Muscle layer of colon (tissue), 2 donors: ENCODE results near the gene MKNK2.
"Not testable (repeated sequence)": the region's sequence is repeated elsewhere in the genome, so short reads cannot be mapped to it uniquely, and the experiment has no call there.

Source experiments
- H3K27ac ChIP-seq: one replicate; pipeline ENCODE4 v1.7.0; 2013; ENCODE audit warnings: low read depth, mild to moderate bottlenecking, low read length, moderate library complexity
- H3K27me3 ChIP-seq, 2 donors: one replicate each; pipeline ENCODE4 v1.7.0; 2013; ENCODE audit warnings: low read length in 2 of 2, mild to moderate bottlenecking in 2 of 2; ENCODE audit not compliant: insufficient read depth in 2 of 2, control insufficient read depth in 1 of 2
- H3K36me3 ChIP-seq: one replicate; pipeline ENCODE4 v1.7.0; 2013; ENCODE audit warnings: mild to moderate bottlenecking, low read length; ENCODE audit not compliant: insufficient read depth
- H3K4me1 ChIP-seq: one replicate; pipeline ENCODE4 v1.7.0; 2013; ENCODE audit warnings: mild to moderate bottlenecking, low read length; ENCODE audit not compliant: insufficient read depth
- H3K4me3 ChIP-seq, 2 donors: one replicate each; pipeline ENCODE4 v1.7.0; 2013; ENCODE audit warnings: low read length in 2 of 2, low read depth in 1 of 2, mild to moderate bottlenecking in 1 of 2, moderate library complexity in 1 of 2
- H3K9ac ChIP-seq: one replicate; pipeline ENCODE4 v1.7.0; 2013; ENCODE audit warnings: low read length
- H3K9me3 ChIP-seq: one replicate; pipeline ENCODE4 v1.7.0; 2013; ENCODE audit warnings: mild to moderate bottlenecking, low read length
- donor health status: abdominal sarcoma.
- donor health status: Adenocarcinoma of cecum.

Gene MKNK2

GRCh38 chr19:1988464-1988863 lies 62.6 kb downstream of the MKNK2 start:
- H3K4me3 ChIP-seq, H3K9me3 ChIP-seq, H3K27me3 ChIP-seq, H3K4me1 ChIP-seq, H3K27ac ChIP-seq, H3K9ac ChIP-seq: not testable (repeated sequence)
- peaks cover 47% of the 10 kb centered on the region for H3K36me3 ChIP-seq
